GM23248 (cell line): Measurements from ENCODE around the gene RHCE. TPM values are rescaled to one million over a fixed set of nuclear protein-coding genes. Genes with fewer than 3 reads are reported as not detected.

Source experiments
- DNase-seq: peaks from one replicate; pipeline ENCODE4 v3.0.0-alpha.2; 2015
- H2AFZ ChIP-seq: fragments of 200-600 bp; sonication (generic); 2 replicates; pipeline ENCODE4 v1.6.1; 2016; ENCODE audit warnings: antibody characterized with exemption
- H3F3A ChIP-seq: fragments of 200-600 bp; sonication (generic); 2 replicates; pipeline ENCODE4 v1.6.1; 2016; ENCODE audit warnings: mild to moderate bottlenecking, antibody characterized with exemption, mixed run types; ENCODE audit not compliant: insufficient read depth
- H3K27ac ChIP-seq: fragments of 200-600 bp; sonication (generic); 2 replicates; pipeline ENCODE4 v1.5.1; 2016; ENCODE audit warnings: mild to moderate bottlenecking
- H3K27me3 ChIP-seq: fragments of 200-600 bp; sonication (generic); replicated peaks from 2 replicates; pipeline ENCODE4 v1.6.1; 2016; ENCODE audit warnings: mild to moderate bottlenecking; ENCODE audit not compliant: insufficient read depth
- H3K36me3 ChIP-seq: fragments of 200-600 bp; sonication (generic); 2 replicates; pipeline ENCODE4 v1.6.1; 2016; ENCODE audit warnings: low read depth, mild to moderate bottlenecking
- H3K4me1 ChIP-seq: fragments of 200-600 bp; sonication (generic); 2 replicates; pipeline ENCODE4 v1.6.1; 2016; ENCODE audit warnings: mild to moderate bottlenecking; ENCODE audit not compliant: insufficient read depth
- H3K4me2 ChIP-seq: fragments of 200-600 bp; sonication (generic); one replicate; pipeline ENCODE4 v1.6.1; 2016; ENCODE audit warnings: mild to moderate bottlenecking; ENCODE audit not compliant: unreplicated experiment
- H3K4me3 ChIP-seq: fragments of 200-600 bp; sonication (generic); 2 replicates; pipeline ENCODE4 v1.5.1; 2016; ENCODE audit warnings: mild to moderate bottlenecking
- H3K79me2 ChIP-seq: fragments of 200-600 bp; sonication (generic); 2 replicates; pipeline ENCODE4 v1.6.1; 2016; ENCODE audit warnings: mild to moderate bottlenecking; ENCODE audit not compliant: insufficient read depth
- H3K9ac ChIP-seq: fragments of 200-600 bp; sonication (generic); 2 replicates; pipeline ENCODE4 v1.6.1; 2016; ENCODE audit warnings: mild to moderate bottlenecking
- H3K9me2 ChIP-seq: fragments of 200-600 bp; sonication (generic); 2 replicates; pipeline ENCODE4 v1.6.1; 2016; ENCODE audit warnings: mixed run types, mild to moderate bottlenecking, moderate library complexity; ENCODE audit not compliant: insufficient read depth
- H3K9me3 ChIP-seq: fragments of 200-600 bp; sonication (generic); one replicate; pipeline ENCODE4 v1.6.1; 2017; ENCODE audit warnings: low read depth
- H4K20me1 ChIP-seq: fragments of 200-600 bp; sonication (generic); 2 replicates; pipeline ENCODE4 v1.6.0; 2016; ENCODE audit not compliant: insufficient read depth
- EZH2 ChIP-seq: fragments of 200-600 bp; sonication (generic); IDR thresholded peaks from 2 replicates; pipeline ENCODE4 v1.6.1; 2018; ENCODE audit warnings: antibody characterized with exemption, mild to moderate bottlenecking; ENCODE audit not compliant: insufficient read depth, poor library complexity, severe bottlenecking
- EZH2phosphoT487 ChIP-seq: fragments of 200-600 bp; sonication (generic); IDR thresholded peaks from 2 replicates; pipeline ENCODE4 v1.6.1; 2018; ENCODE audit warnings: antibody characterized with exemption, moderate library complexity, mild to moderate bottlenecking, low read depth; ENCODE audit not compliant: insufficient read depth
- WGBS, 2 experiments: methylation state at CpG; one replicate each; pipeline ENCODE4 v1.1.6; 2015 to 2017; ENCODE audit warnings: low lambda C conversion rate in 2 of 2, low coverage in 1 of 2; ENCODE audit errors: missing lambda C conversion rate in 2 of 2; 5-methylcytosine and 5-hydroxymethylcytosine counted together
- in situ Hi-C: fragments of 300-500 bp; cut with MboI; formaldehyde crosslinking; loops from 2 replicates; pipeline ENCODE4 v1.15.0; 2020
- polyA plus RNA-seq: library from polyadenylated mRNA; unstranded; fragments of >200 nt; fragmentation: Nextera tagmentation; extraction: Ambion mirVana; gene quantifications from 2 replicates; pipeline ENCODE4 v1.2.1, GENCODE V29; 2016
- total RNA-seq: library from RNA; depleted of rRNA; stranded (reverse); fragments of >200 nt; shearing (Covaris generic); gene quantifications from 2 replicates; pipeline ENCODE4 v1.2.3, GENCODE V29; 2014

Gene RHCE
- total and polyA plus RNA-seq, 2 experiments from 2014 or later = 0.43 to 0.90 TPM

DNA sequence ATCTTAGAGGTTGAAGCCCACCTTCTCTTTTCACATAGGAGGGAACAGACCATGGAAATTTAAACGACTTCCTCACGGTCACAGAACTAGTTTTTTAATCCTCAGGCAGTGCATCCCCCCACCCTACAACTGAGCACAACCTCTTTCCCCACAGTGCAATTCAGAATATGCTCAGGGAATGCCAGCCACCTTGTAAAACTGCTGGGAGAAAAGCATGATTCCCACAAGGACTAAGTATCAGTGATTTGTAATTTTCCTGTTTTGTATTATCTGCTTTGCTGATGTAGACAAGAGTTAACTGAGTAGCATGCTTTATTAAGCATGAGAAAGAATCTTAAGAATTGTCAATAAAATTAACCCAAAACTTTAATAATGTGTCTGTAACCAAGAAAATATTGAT lies 58.7 kb downstream of the RHCE start:
- H4K20me1 ChIP-seq = no peaks in the 10 kb centered on the region
- 82 to 85% methylated on average over 2 of the region's 2 CpGs for WGBS, 2 experiments
- H3K4me3 ChIP-seq = no peak overlapping the region
- no peaks in the 10 kb centered on the region for H3K27me3 ChIP-seq
- peaks cover 33% of the 10 kb centered on the region for H3F3A ChIP-seq
- no peaks in the 10 kb centered on the region for H3K9me3 ChIP-seq
- H3K9me2 ChIP-seq = no peaks in the 10 kb centered on the region
- no peak overlapping the region for H2AFZ ChIP-seq
- in situ Hi-C loops = no loop called here
- no peak overlapping the region for H3K4me2 ChIP-seq
- peak overlapping the region; percentile 46; the same call in 1 of the 2 replicates for H3K9ac ChIP-seq
- no peak for DNase-seq
- H3K27ac ChIP-seq = peak overlapping the region; percentile 74
- TF ChIP-seq EZH2 (no peak), EZH2phosphoT487 (no peak)
- peaks cover 27% of the 10 kb centered on the region for H3K4me1 ChIP-seq
- H3K36me3 ChIP-seq = peaks cover 31% of the 10 kb centered on the region
- H3K79me2 ChIP-seq = peaks cover 29% of the 10 kb centered on the region

DNA sequence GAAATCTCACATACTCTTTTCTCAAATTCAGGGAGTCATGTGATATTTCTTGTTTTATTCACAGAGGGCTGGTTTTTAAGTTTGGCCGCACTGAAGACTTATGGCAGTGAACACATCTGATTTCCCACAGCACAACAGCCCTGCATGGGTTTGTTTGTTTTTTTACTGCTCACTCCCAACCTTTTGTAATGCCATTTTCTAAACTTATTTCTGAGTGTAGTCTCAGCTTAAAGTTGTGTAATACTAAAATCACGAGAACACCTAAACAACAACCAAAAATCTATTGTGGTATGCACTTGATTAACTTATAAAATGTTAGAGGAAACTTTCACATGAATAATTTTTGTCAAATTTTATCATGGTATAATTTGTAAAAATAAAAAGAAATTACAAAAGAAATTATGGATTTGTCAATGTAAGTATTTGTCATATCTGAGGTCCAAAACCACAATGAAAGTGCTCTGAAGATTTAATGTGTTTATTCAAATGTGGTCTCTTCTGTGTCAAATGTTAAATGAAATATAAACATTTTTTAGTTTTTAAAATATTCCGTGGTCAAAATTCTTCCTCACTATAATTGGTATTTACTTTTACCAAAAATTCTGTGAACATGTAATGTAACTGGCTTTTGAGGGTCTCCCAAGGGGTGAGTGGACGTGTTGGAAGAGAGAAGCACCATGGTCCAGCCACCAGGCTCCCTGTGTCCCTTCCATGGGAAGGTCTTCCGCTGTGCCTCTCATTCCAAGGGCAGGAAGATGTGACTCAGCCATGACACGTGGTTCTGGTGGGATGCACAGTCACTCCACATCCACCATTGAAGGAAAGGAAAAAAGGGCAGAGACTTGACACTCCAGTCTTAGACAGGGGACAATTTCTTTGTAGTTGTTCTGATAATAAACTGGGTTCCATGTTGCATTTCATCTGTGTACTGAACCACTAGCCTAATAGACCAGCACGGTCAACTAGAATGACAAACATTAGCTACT lies 59.7 kb downstream of the RHCE start:
- H3K27me3 ChIP-seq = no peaks in the 10 kb centered on the region
- H3K4me1 ChIP-seq = peaks cover 37% of the 10 kb centered on the region
- 42 to 43% methylated on average over 7 of the region's 7 CpGs for WGBS, 2 experiments
- peak; percentile 85 for DNase-seq
- peak overlapping the region; percentile 46; the same call in 1 of the 2 replicates for H3K9ac ChIP-seq
- no peak overlapping the region for H2AFZ ChIP-seq
- no peak overlapping the region for H3K4me3 ChIP-seq
- peaks cover 36% of the 10 kb centered on the region for H3K79me2 ChIP-seq
- no peaks in the 10 kb centered on the region for H3K9me3 ChIP-seq
- H3K36me3 ChIP-seq = peaks cover 31% of the 10 kb centered on the region
- peak overlapping the region; percentile 74 for H3K27ac ChIP-seq
- H3K9me2 ChIP-seq = no peaks in the 10 kb centered on the region
- in situ Hi-C loops = no loop called here
- H3K4me2 ChIP-seq = peak overlapping the region; percentile 1
- H4K20me1 ChIP-seq = no peaks in the 10 kb centered on the region
- peaks cover 43% of the 10 kb centered on the region for H3F3A ChIP-seq
- TF ChIP-seq EZH2phosphoT487 (0 out of 2 replicates have a peak, but pooled peaks have one; percentile 62), EZH2 (no peak)

DNA sequence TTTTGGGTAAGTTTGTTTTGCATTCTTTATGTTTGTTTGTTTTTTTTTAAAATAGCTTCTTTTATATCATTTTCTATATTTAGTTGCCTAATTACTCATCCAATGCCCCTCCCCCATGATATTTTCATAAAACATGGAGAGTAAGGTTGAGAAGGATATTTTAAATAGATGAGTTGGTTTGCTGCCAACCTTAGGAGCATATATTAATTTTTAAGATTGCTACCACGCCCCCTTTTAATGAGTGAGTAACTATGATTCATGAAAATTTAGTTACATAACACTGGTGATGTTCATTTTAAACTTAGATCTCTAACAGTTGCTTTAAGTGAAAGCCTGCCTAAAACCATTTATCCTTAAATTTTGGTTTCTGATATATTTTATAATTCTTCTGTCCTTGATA lies 63.8 kb downstream of the RHCE start:
- Histone ChIP-seq H3K79me2 (peaks cover 71% of the 10 kb centered on the region), H3K9ac (peak overlapping the region; percentile 40), H3K9me2 (no peaks in the 10 kb centered on the region), H3K4me1 (peaks cover 43% of the 10 kb centered on the region), H3K27ac (peak overlapping the region; percentile 62), H3K27me3 (no peaks in the 10 kb centered on the region), H3K4me3 (no peak overlapping the region), H3K4me2 (peak overlapping the region; percentile 34), H2AFZ (no peak overlapping the region), H4K20me1 (no peaks in the 10 kb centered on the region), H3F3A (peaks cover 64% of the 10 kb centered on the region), H3K9me3 (no peaks in the 10 kb centered on the region), H3K36me3 (peaks cover 57% of the 10 kb centered on the region)
- 0 to 2% methylated on average over 1 of the region's 1 CpG for WGBS, 2 experiments
- TF ChIP-seq EZH2phosphoT487 (no peak), EZH2 (no peak)
- in situ Hi-C loops = no loop called here
- peak; percentile 74 for DNase-seq

DNA sequence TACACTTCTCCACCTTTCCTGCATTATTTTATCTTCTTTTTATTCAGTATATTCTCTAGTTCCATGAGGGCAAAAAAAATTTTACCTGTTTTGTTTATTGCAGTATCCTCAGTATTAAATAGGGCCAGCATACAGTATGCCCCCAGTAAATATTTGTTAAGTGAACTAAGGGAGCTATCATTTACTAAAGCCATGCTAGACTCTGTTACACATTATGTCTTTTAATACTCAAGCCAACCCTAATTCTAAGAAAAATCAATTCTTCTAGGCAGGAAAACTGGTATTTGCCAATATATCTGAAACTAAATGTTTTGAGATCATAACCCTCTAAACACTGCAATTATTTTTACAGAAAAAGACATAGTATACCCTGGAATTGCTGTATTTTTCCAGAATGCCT lies 64.2 kb downstream of the RHCE start:
- in situ Hi-C loops = no loop called here
- TF ChIP-seq EZH2 (no peak), EZH2phosphoT487 (no peak)
- H3K9me2 ChIP-seq = no peaks in the 10 kb centered on the region
- H3K4me3 ChIP-seq = no peak overlapping the region
- H3K27me3 ChIP-seq = no peaks in the 10 kb centered on the region
- no peak overlapping the region for H2AFZ ChIP-seq
- H3K9ac ChIP-seq = peak overlapping the region; percentile 3; the same call in 1 of the 2 replicates
- peaks cover 64% of the 10 kb centered on the region for H3F3A ChIP-seq
- H3K27ac ChIP-seq = peak overlapping the region; percentile 62
- H3K79me2 ChIP-seq = peaks cover 75% of the 10 kb centered on the region
- no peak for DNase-seq
- H3K9me3 ChIP-seq = no peaks in the 10 kb centered on the region
- H3K4me2 ChIP-seq = no peak overlapping the region
- peaks cover 43% of the 10 kb centered on the region for H3K4me1 ChIP-seq
- H4K20me1 ChIP-seq = no peaks in the 10 kb centered on the region
- H3K36me3 ChIP-seq = peaks cover 57% of the 10 kb centered on the region
